A549 (cell line): ENCODE results near the gene EEFSEC. TPM values are rescaled to one million over a fixed set of nuclear protein-coding genes. Genes with fewer than 3 reads are reported as not detected.

Experiments
- ATAC-seq, 2 experiments: fragments of 200-7000 bp in 1 of 2; fragments of >200 bp in 1 of 2; cut with Nextera tagmentation in 1 of 2; cut with Tn5 transposase in 1 of 2; 3 replicates each; pipeline versions ENCODE4 v1.8.0 to v1.9.1; 2018 to 2020; ENCODE audit warnings: mild to moderate bottlenecking in 1 of 2, moderate library complexity in 1 of 2
- CTCF ChIA-PET: fragments of 300-600 bp; sonication (Branson Sonifier 250); formaldehyde crosslinking; extraction: SDS; loops from one replicate; lab custom pipeline; 2021; ENCODE audit warnings: antibody characterized with exemption, inconsistent platforms; lab: Yijun Ruan, JAX
- POLR2A ChIA-PET: fragments of 350-600 bp; formaldehyde crosslinking; extraction: SDS; loops from one replicate; lab custom pipeline; 2021; ENCODE audit warnings: antibody characterized with exemption, inconsistent platforms; lab: Yijun Ruan, JAX
- DNase-seq, 2 experiments: peaks; one replicate each; pipeline versions ENCODE4 v3.0.0 to v3.0.0-alpha.2; 2011 to 2016; ENCODE audit warnings: low read depth in 1 of 2, low spot score in 1 of 2
- FAIRE-seq: peaks from 2 replicates; lab custom pipeline; 2011; peaks lifted over from hg19 to GRCh38; lab: Jason Lieb, UNC
- H3K27ac ChIP-seq, 2 experiments: fragments of >200 bp; sonication (Bioruptor Twin); formaldehyde crosslinking; 3 replicates each; pipeline ENCODE4 v1.5.1; 2016 to 2017
- H3K4me1 ChIP-seq: fragments of >200 bp; sonication (Bioruptor Twin); formaldehyde crosslinking; 3 replicates; pipeline ENCODE4 v1.6.1; 2016
- H3K4me2 ChIP-seq: fragments of >200 bp; sonication (Bioruptor Twin); formaldehyde crosslinking; 3 replicates; pipeline ENCODE4 v1.6.1; 2016
- H3K4me3 ChIP-seq: fragments of >200 bp; sonication (Bioruptor Twin); formaldehyde crosslinking; 3 replicates; pipeline ENCODE4 v1.5.1; 2016
- H3K9me3 ChIP-seq: fragments of >200 bp; sonication (Bioruptor Twin); formaldehyde crosslinking; 3 replicates; pipeline ENCODE4 v1.6.1; 2016
- ATOH8 ChIP-seq: fragments of 250-450 bp; sonication (Bioruptor Pico); IDR thresholded peaks from 2 replicates; pipeline ENCODE4 v1.5.0; 2020; ENCODE audit warnings: low read depth, mild to moderate bottlenecking, moderate library complexity
- EHMT2 ChIP-seq: fragments of 200-600 bp; sonication (generic); IDR thresholded peaks from 2 replicates; pipeline ENCODE4 v1.6.1; 2016; ENCODE audit warnings: antibody characterized with exemption, low read depth, mild to moderate bottlenecking, moderate library complexity
- ELK1 ChIP-seq: fragments of 150-350 bp; IDR thresholded peaks from 2 replicates; pipeline ENCODE4 v1.6.1; 2014; ENCODE audit warnings: low read depth, mild to moderate bottlenecking, low read length
- EP300 ChIP-seq, 2 experiments: fragments of >200 bp; sonication (Bioruptor Twin); formaldehyde crosslinking; IDR thresholded peaks; 2 replicates in 1 of 2; 3 replicates in 1 of 2; pipeline ENCODE4 v1.6.1; 2016 to 2017
- ESRRA ChIP-seq: fragments of 150-350 bp; IDR thresholded peaks from 2 replicates; pipeline ENCODE4 v1.6.1; 2014; ENCODE audit warnings: mild to moderate bottlenecking, low read length, borderline replicate concordance
- FOSB ChIP-seq: fragments of 250-450 bp; sonication (Bioruptor Pico); IDR thresholded peaks from 2 replicates; pipeline ENCODE4 v1.5.0; 2020; ENCODE audit warnings: mild to moderate bottlenecking, moderate library complexity
- FOSL2 ChIP-seq, 2 experiments: fragments of 450-650 bp in 1 of 2; fragments of >200 bp in 1 of 2; sonication (Bioruptor Twin) in 1 of 2; formaldehyde crosslinking; IDR thresholded peaks; 2 replicates each; pipeline versions ENCODE4 v1.5.0 to v1.6.1; 2016 to 2020; ENCODE audit warnings: mild to moderate bottlenecking in 1 of 2, moderate library complexity in 1 of 2
- HOXB13 ChIP-seq: fragments of 250-450 bp; sonication (Bioruptor Pico); IDR thresholded peaks from 2 replicates; pipeline ENCODE4 v1.5.0; 2020; ENCODE audit warnings: low read depth, mild to moderate bottlenecking, moderate library complexity
- JUNB ChIP-seq: fragments of >200 bp; sonication (Bioruptor Twin); formaldehyde crosslinking; IDR thresholded peaks from 2 replicates; pipeline ENCODE4 v1.6.1; 2016
- KDM1A ChIP-seq: fragments of 200-600 bp; sonication (generic); IDR thresholded peaks from 2 replicates; pipeline ENCODE4 v1.6.1; 2016; ENCODE audit warnings: low read depth, mild to moderate bottlenecking
- KDM5A ChIP-seq: fragments of 200-600 bp; sonication (generic); IDR thresholded peaks from 2 replicates; pipeline ENCODE4 v1.6.1; 2016; ENCODE audit warnings: antibody characterized with exemption, mild to moderate bottlenecking
- MAFK ChIP-seq: fragments of 450-650 bp; IDR thresholded peaks from 2 replicates; pipeline ENCODE4 v1.6.1; 2014; ENCODE audit not compliant: partially characterized antibody
- MAX ChIP-seq: IDR thresholded peaks from 2 replicates; pipeline ENCODE4 v1.6.1; 2012
- MYC ChIP-seq: IDR thresholded peaks from 2 replicates; pipeline ENCODE4 v1.6.1; 2012; ENCODE audit warnings: mild to moderate bottlenecking, inconsistent platforms, low read length, improper control_type of control experiment, borderline replicate concordance
- PHF8 ChIP-seq: fragments of 200-600 bp; sonication (generic); IDR thresholded peaks from 2 replicates; pipeline ENCODE4 v1.6.1; 2016; ENCODE audit warnings: low read depth, mild to moderate bottlenecking, antibody characterized with exemption, moderate library complexity, borderline replicate concordance
- POLR2A ChIP-seq: IDR thresholded peaks from 2 replicates; pipeline ENCODE4 v1.6.1; 2012; ENCODE audit warnings: mild to moderate bottlenecking, low read length
- RNF2 ChIP-seq: fragments of 200-600 bp; sonication (generic); IDR thresholded peaks from 2 replicates; pipeline ENCODE4 v1.6.1; 2016; ENCODE audit warnings: low read depth, mild to moderate bottlenecking, antibody characterized with exemption, moderate library complexity, borderline replicate concordance
- SMC3 ChIP-seq: fragments of >200 bp; sonication (Bioruptor Twin); formaldehyde crosslinking; IDR thresholded peaks from 3 replicates; pipeline ENCODE4 v1.6.1; 2018; ENCODE audit warnings: inconsistent platforms
- TP53 ChIP-seq: fragments of 250-450 bp; sonication (Bioruptor Pico); IDR thresholded peaks from 2 replicates; pipeline ENCODE4 v1.5.0; 2021; ENCODE audit warnings: mild to moderate bottlenecking, moderate library complexity
- ZFP36 ChIP-seq: fragments of 450-650 bp; IDR thresholded peaks from 2 replicates; pipeline ENCODE4 v1.6.1; 2014; ENCODE audit warnings: borderline replicate concordance; ENCODE audit not compliant: partially characterized antibody
- ZSCAN20 ChIP-seq: fragments of 250-450 bp; sonication (Bioruptor Pico); IDR thresholded peaks from 2 replicates; pipeline ENCODE4 v1.8.0; 2022; ENCODE audit warnings: mild to moderate bottlenecking, moderate library complexity
- WGBS: methylation state at CpG from one replicate; pipeline ENCODE4 v1.1.6; 2017; ENCODE audit errors: missing lambda C conversion rate; 5-methylcytosine and 5-hydroxymethylcytosine counted together
- polyA plus RNA-seq, 4 experiments: library from polyadenylated mRNA; depleted of rRNA in 3 of 4; stranded (reverse); fragments of >200 nt; fragmentation: RNase III in 1 of 4; extraction: RNeasy Plus Mini Kit Qiagen cat#74134 plus additional on column Dnase treatment in 1 of 4; gene quantifications; 2 replicates in 3 of 4; 3 replicates in 1 of 4; pipeline ENCODE4 v1.2.3, GENCODE V29; 2011 to 2017
- TF ChIP-seq, protein P1 (sequence below): fragments of >200 bp; sonication (Bioruptor Twin); formaldehyde crosslinking; IDR thresholded peaks from 3 replicates; pipeline ENCODE4 v1.5.1; 2016

EEFSEC gene
- polyA plus RNA-seq, 2 of the 4 experiments (the other 2 are of a cell fraction) = 6.9 to 7.3 TPM

- CTCF ChIA-PET = no interaction called here
- FAIRE-seq = no peak
- Histone ChIP-seq H3K4me1 (peaks cover 10% of the 10 kb centered on the region), H3K9me3 (no peaks in the 10 kb centered on the region)
- 94% methylated on average over 8 of the region's 8 CpGs for WGBS
- POLR2A ChIA-PET = no interaction called here
- no peak for TF ChIP-seq MAFK
- TF ChIP-seq, all 56 proteins: peak for 0
- Histone ChIP-seq H3K4me2 (no peak overlapping the region), H3K27ac (no peak overlapping the region), H3K4me3 (no peak overlapping the region)
- DNase-seq = no peak
- no peak for ATAC-seq
Observed at GRCh38 chr3:128107834-128108233, 45.4 kb upstream of the EEFSEC start.

DNA sequence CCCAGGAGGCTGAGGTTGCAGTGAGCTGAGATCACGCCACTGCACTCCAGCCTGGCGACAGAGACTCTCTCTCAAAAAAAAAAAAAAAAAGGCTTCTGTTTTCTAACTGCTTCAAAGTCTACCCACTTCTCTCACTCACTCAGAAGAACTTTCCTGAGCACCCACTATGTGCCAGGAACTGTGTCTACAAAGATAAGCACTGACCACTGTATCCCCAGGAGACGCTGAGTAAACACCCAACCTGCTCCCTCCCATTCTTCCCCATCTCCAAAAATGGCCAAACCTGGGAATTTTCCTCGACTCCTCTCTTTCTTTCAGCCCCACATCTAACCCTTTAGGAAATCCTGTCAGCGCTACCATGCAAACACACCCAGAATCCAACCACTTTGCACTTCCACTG lies 42.1 kb upstream of the EEFSEC start:
- H3K4me3 ChIP-seq = no peak overlapping the region
- no peaks in the 10 kb centered on the region for H3K9me3 ChIP-seq
- no peak for DNase-seq
- TF ChIP-seq, protein P1, sequence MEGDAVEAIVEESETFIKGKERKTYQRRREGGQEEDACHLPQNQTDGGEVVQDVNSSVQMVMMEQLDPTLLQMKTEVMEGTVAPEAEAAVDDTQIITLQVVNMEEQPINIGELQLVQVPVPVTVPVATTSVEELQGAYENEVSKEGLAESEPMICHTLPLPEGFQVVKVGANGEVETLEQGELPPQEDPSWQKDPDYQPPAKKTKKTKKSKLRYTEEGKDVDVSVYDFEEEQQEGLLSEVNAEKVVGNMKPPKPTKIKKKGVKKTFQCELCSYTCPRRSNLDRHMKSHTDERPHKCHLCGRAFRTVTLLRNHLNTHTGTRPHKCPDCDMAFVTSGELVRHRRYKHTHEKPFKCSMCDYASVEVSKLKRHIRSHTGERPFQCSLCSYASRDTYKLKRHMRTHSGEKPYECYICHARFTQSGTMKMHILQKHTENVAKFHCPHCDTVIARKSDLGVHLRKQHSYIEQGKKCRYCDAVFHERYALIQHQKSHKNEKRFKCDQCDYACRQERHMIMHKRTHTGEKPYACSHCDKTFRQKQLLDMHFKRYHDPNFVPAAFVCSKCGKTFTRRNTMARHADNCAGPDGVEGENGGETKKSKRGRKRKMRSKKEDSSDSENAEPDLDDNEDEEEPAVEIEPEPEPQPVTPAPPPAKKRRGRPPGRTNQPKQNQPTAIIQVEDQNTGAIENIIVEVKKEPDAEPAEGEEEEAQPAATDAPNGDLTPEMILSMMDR = no peak
- no peak for TF ChIP-seq JUNB
- no peak for TF ChIP-seq TP53 (CRISPR knock-in tag)
- TF ChIP-seq SMC3 = no peak
- TF ChIP-seq FOSB = no peak
- no peak for ATAC-seq
- no peak overlapping the region for H3K4me2 ChIP-seq
- WGBS = 96% methylated on average over 5 of the region's 5 CpGs
- POLR2A ChIA-PET = interaction anchor here (1.1 kb wide), 1 partner anchor 12 kb away, joined by 6 read pairs; the partner anchor contains the start of gene RUVBL1
- no peak for FAIRE-seq
- CTCF ChIA-PET = interaction anchor here (1.0 to 2.3 kb wide), 5 partner anchors 13 to 684 kb away, joined by 3 to 9 read pairs (median 3); no protein-coding TSS in a partner anchor
- H3K4me1 ChIP-seq = peaks cover 15% of the 10 kb centered on the region
- H3K27ac ChIP-seq = no peak overlapping the region

DNA sequence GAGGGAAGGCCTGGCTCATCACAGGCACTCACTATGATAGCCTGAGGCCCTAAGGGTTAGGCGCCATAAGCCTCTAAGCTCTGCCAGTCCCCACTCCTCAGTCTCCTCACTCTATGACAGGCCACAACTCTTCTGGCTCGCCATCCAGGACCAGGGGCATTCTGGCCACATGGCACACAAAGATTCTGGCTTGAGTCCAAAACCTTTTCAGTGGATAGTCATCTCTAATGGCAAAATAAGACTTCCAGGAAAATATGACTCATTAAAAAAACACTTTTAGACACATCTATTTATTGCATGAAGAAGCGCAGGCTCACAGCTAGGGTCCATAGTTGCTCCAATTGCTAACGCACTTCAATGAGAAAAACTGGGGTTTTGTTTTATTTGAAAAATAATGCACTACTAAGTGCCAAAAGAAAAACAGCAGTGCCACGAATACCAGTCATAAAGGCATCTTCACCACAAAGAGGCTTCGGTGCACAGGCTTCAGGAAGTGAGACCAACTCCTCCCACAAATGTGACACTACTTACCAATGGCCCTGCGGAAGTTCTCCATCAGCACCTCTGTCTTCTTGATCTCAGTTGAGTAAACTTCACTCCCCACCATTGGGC lies 40.8 kb upstream of the EEFSEC start:
- POLR2A ChIA-PET = no interaction called here
- FAIRE-seq (no peak), DNase-seq (peak in 1 of 2 experiments; percentile 36), ATAC-seq (peak in 1 of 2 experiments; percentile 45; a peak in 2 of 6 replicates)
- Histone ChIP-seq H3K27ac (0 out of 6 replicates have a peak overlapping the region, but pooled peaks of 1 of the 2 experiments have one; percentile 8), H3K4me3 (no peak overlapping the region), H3K4me2 (peak overlapping the region; percentile 26; the same call in 1 of the 3 replicates), H3K4me1 (peaks cover 15% of the 10 kb centered on the region), H3K9me3 (no peaks in the 10 kb centered on the region)
- CTCF ChIA-PET = interaction anchor here (1.1 to 2.3 kb wide), 6 partner anchors 11 to 34 kb away, joined by 3 to 9 read pairs (median 4); partner anchors contain the start of gene RUVBL1
- TF ChIP-seq MAX (0 out of 2 replicates have a peak, but pooled peaks have one; percentile 21), FOSL2 (IDR thresholded peaks at IDR 0.05) (no peak), FOSL2 (CRISPR knock-in tag; IDR thresholded peaks at IDR 0.05) (peak; percentile 59), KDM5A (no peak), ELK1 (no peak)
- 73% methylated on average over 7 of the region's 7 CpGs for WGBS

- FAIRE-seq (no peak), ATAC-seq (no peak), DNase-seq (no peak)
- Histone ChIP-seq H3K4me3 (no peak overlapping the region), H3K27ac (no peak overlapping the region), H3K4me2 (no peak overlapping the region), H3K9me3 (no peaks in the 10 kb centered on the region), H3K4me1 (peaks cover 15% of the 10 kb centered on the region)
- POLR2A ChIA-PET = interaction anchor here (2.0 kb wide), 1 partner anchor 10 kb away, joined by 5 read pairs; the partner anchor contains the start of gene RUVBL1
- CTCF ChIA-PET = interaction anchor here (1.6 kb wide), 1 partner anchor 9 kb away, joined by 5 read pairs; the partner anchor contains the start of gene RUVBL1
- WGBS = 88% methylated on average over 8 of the region's 9 CpGs
- no peak for TF ChIP-seq POLR2A
- no peak for TF ChIP-seq ESRRA
- no peak for TF ChIP-seq FOSL2 (IDR thresholded peaks at IDR 0.05)
- TF ChIP-seq FOSL2 (CRISPR knock-in tag; IDR thresholded peaks at IDR 0.05) = no peak
- no peak for TF ChIP-seq TP53 (CRISPR knock-in tag)
- TF ChIP-seq HOXB13 (CRISPR knock-in tag) = no peak
- no peak for TF ChIP-seq ATOH8
- no peak for TF ChIP-seq PHF8
- TF ChIP-seq FOSB = no peak
- TF ChIP-seq RNF2 = no peak
- TF ChIP-seq EP300 (IDR thresholded peaks at IDR 0.05) = no peak
- no peak for TF ChIP-seq MYC
- TF ChIP-seq JUNB = no peak
- TF ChIP-seq ZFP36 = no peak
- TF ChIP-seq ZSCAN20 (CRISPR knock-in tag) = no peak
- TF ChIP-seq EHMT2 = no peak
- TF ChIP-seq KDM1A = no peak
Observed at GRCh38 chr3:128113817-128114794, 39.2 kb upstream of the EEFSEC start.
